K562 (cell line): ENCODE measurements around the gene IFT122. TPM values are rescaled to one million over a fixed set of nuclear protein-coding genes. Genes with fewer than 3 reads are reported as not detected.
A peak's percentile ranks its signal among the peaks of the same experiment; 100 is the strongest.

ENCODE experiments used
- ATAC-seq: fragments of 200-7000 bp; cut with Tn5 transposase; 3 replicates; pipeline ENCODE4 v1.9.1; 2020; ENCODE audit warnings: moderate library complexity
- BruUV-seq: library from RNA; stranded (reverse); fragments of 400-500 nt; replicated peaks from 2 replicates; lab custom pipeline; 2021; lab: Mats Ljungman, UMichigan
- CTCF ChIA-PET: fragments of 300-600 bp; formaldehyde crosslinking; extraction: SDS; loops from one replicate; lab custom pipeline; 2021; ENCODE audit warnings: low intra/inter-chr PET ratio; lab: Yijun Ruan, JAX
- POLR2A ChIA-PET: fragments of 300-600, 350-650 bp; sonication (Branson Sonifier 250); formaldehyde crosslinking; extraction: SDS; loops from one replicate; lab custom pipeline; 2021; ENCODE audit warnings: antibody characterized with exemption, inconsistent platforms; lab: Yijun Ruan, JAX
- DNase-seq, 4 experiments: peaks; one replicate each; pipeline versions ENCODE4 v3.0.0 to v3.0.0-alpha.2; 2011 to 2018; ENCODE audit warnings: low spot score in 3 of 4, mixed read lengths in 3 of 4; ENCODE audit errors: extremely low read depth in 1 of 4
- FAIRE-seq: peaks from 2 replicates; lab custom pipeline; 2011; peaks lifted over from hg19 to GRCh38; lab: Jason Lieb, UNC
- H2AFZ ChIP-seq: 2 replicates; pipeline ENCODE4 v1.6.0; 2011; ENCODE audit warnings: low read depth, low read length, control low read depth, inconsistent platforms
- H3K27ac ChIP-seq: fragments of 200-600 bp; 3 replicates; pipeline ENCODE4 v1.8.0; 2011; ENCODE audit warnings: low read depth, mild to moderate bottlenecking, control low read depth, inconsistent platforms, low read length, moderate library complexity, mixed read lengths; ENCODE audit errors: extremely low read depth
- H3K27me3 ChIP-seq, 2 experiments: fragments of 300-600 bp in 1 of 2; 2 replicates in 1 of 2; 3 replicates in 1 of 2; pipeline versions ENCODE4 v1.6.0 to v1.8.0; 2011; ENCODE audit warnings: inconsistent platforms in 2 of 2, low read length in 2 of 2, mild to moderate bottlenecking in 1 of 2, mixed read lengths in 1 of 2, moderate library complexity in 1 of 2; ENCODE audit not compliant: control insufficient read depth in 2 of 2, insufficient read depth in 2 of 2
- H3K36me3 ChIP-seq: fragments of 300-600 bp; 3 replicates; pipeline ENCODE4 v1.8.0; 2011; ENCODE audit warnings: mild to moderate bottlenecking, low read length, inconsistent platforms; ENCODE audit not compliant: control insufficient read depth, insufficient read depth
- H3K4me1 ChIP-seq, 2 experiments: fragments of 200-600 bp in 1 of 2; replicated peaks in 1 of 2; 2 replicates in 1 of 2; 3 replicates in 1 of 2; pipeline versions ENCODE4 v1.5.1 to v1.8.0; 2011; ENCODE audit warnings: inconsistent platforms in 2 of 2, low read length in 2 of 2, mild to moderate bottlenecking in 1 of 2, mixed read lengths in 1 of 2, moderate library complexity in 1 of 2; ENCODE audit not compliant: control insufficient read depth in 2 of 2, insufficient read depth in 2 of 2
- H3K4me2 ChIP-seq: 2 replicates; pipeline ENCODE4 v1.6.1; 2011; ENCODE audit warnings: low read length, control low read depth, inconsistent platforms, mixed read lengths; ENCODE audit not compliant: insufficient read depth
- H3K4me3 ChIP-seq: fragments of 200-600 bp; sonication (generic), shearing (Covaris generic); 2 replicates; pipeline ENCODE4 v1.5.1; 2016; ENCODE audit warnings: control low read depth, inconsistent platforms
- H3K79me2 ChIP-seq: fragments of 200-600 bp; 3 replicates; pipeline ENCODE4 v1.8.0; 2011; ENCODE audit warnings: low read length, inconsistent platforms; ENCODE audit not compliant: control insufficient read depth, insufficient read depth
- H3K9ac ChIP-seq, 2 experiments: 2 replicates each; pipeline versions ENCODE4 v1.6.0 to v1.6.1; 2011; ENCODE audit warnings: low read depth in 2 of 2, low read length in 2 of 2, control low read depth in 1 of 2, inconsistent platforms in 1 of 2, mild to moderate bottlenecking in 1 of 2, mixed read lengths in 1 of 2; ENCODE audit not compliant: insufficient read depth in 1 of 2
- H3K9me1 ChIP-seq: one replicate; pipeline ENCODE4 v1.6.0; 2011; ENCODE audit warnings: inconsistent platforms, mild to moderate bottlenecking, low read length, moderate library complexity; ENCODE audit not compliant: control insufficient read depth, insufficient read depth
- H3K9me3 ChIP-seq: replicated peaks from 2 replicates; pipeline ENCODE4 v1.5.1; 2011; ENCODE audit warnings: low read depth, low read length, inconsistent platforms; ENCODE audit not compliant: control insufficient read depth, insufficient read depth
- H4K20me1 ChIP-seq: replicated peaks from 2 replicates; pipeline ENCODE4 v1.6.1; 2011; ENCODE audit warnings: low read length, inconsistent platforms, mixed read lengths; ENCODE audit not compliant: control insufficient read depth, insufficient read depth
- ATF7 ChIP-seq: fragments of 450-650 bp; IDR thresholded peaks from 2 replicates; pipeline ENCODE4 v1.7.1; 2014; ENCODE audit warnings: mild to moderate bottlenecking, moderate library complexity
- MYC ChIP-seq, 2 experiments: fragments of 250-450 bp in 1 of 2; sonication (Bioruptor Pico) in 1 of 2; IDR thresholded peaks; 2 replicates each; pipeline versions ENCODE4 v1.5.1 to v1.6.1; 2012 to 2021; ENCODE audit warnings: low read depth in 2 of 2, borderline replicate concordance in 1 of 2, improper control_type of control experiment in 1 of 2, low read length in 1 of 2, mild to moderate bottlenecking in 1 of 2, moderate library complexity in 1 of 2
- WGBS: fragments of 100-300 bp; shearing (Covaris generic); methylation state at CpG from one replicate; pipeline ENCODE4 v1.1.6; 2016; ENCODE audit warnings: low coverage, mixed read lengths; ENCODE audit not compliant: insufficient coverage; ENCODE audit errors: missing lambda C conversion rate; 5-methylcytosine and 5-hydroxymethylcytosine counted together
- in situ Hi-C: fragments of 300-500 bp; cut with MboI; formaldehyde crosslinking; loops from 4 replicates; pipeline ENCODE4 v1.15.0; 2018; ENCODE audit warnings: inconsistent platforms, mixed read lengths
- intact Hi-C: fragments of 100-400 bp; cut with micrococcal nuclease; formaldehyde crosslinking; loops from 2 replicates; pipeline ENCODE4 v1.14.2; 2022
- polyA plus RNA-seq, 8 experiments: library from polyadenylated mRNA; depleted of rRNA in 4 of 8; stranded (reverse) in 5 of 8; unstranded in 3 of 8; fragments of >200 nt; fragmentation: Nextera tagmentation in 2 of 8; fragmentation: Illumina TruSeq in 1 of 8; extraction: Ambion mirVana in 2 of 8; extraction: Trizol in 1 of 8; gene quantifications; 2 replicates each; pipeline versions ENCODE4 v1.2.1 to v1.2.3, GENCODE V29; 2011 to 2014; ENCODE audit warnings: inconsistent platforms in 1 of 8, missing spikeins in 1 of 8
- total RNA-seq, 7 experiments: library from RNA; depleted of rRNA in 6 of 7; stranded (reverse); fragments of >200 nt in 6 of 7; fragmentation: Illumina TruSeq in 2 of 7; extraction: Trizol in 2 of 7; gene quantifications; 2 replicates each; pipeline versions ENCODE4 v1.2.1 to v1.2.3, GENCODE V29; 2011 to 2021; ENCODE audit warnings: low replicate concordance in 1 of 7
- TF ChIP-seq, protein P1 (sequence below), 2 experiments: IDR thresholded peaks; 2 replicates each; pipeline ENCODE4 v1.6.1; 2011; ENCODE audit warnings: borderline replicate concordance in 1 of 2, control low read depth in 1 of 2, low read depth in 1 of 2, low read length in 1 of 2, mild to moderate bottlenecking in 1 of 2, mixed read lengths in 1 of 2, moderate library complexity in 1 of 2; ENCODE audit not compliant: insufficient read depth in 1 of 2, insufficient read length in 1 of 2, poor library complexity in 1 of 2, severe bottlenecking in 1 of 2; ENCODE audit errors: extremely low read depth in 1 of 2

IFT122 gene
- total and polyA plus RNA-seq, 9 of the 15 experiments (the other 6 are each of a cell fraction or from before 2014, with no cell fraction given) = 2.4 to 11.5 (median 7.7) TPM

DNA sequence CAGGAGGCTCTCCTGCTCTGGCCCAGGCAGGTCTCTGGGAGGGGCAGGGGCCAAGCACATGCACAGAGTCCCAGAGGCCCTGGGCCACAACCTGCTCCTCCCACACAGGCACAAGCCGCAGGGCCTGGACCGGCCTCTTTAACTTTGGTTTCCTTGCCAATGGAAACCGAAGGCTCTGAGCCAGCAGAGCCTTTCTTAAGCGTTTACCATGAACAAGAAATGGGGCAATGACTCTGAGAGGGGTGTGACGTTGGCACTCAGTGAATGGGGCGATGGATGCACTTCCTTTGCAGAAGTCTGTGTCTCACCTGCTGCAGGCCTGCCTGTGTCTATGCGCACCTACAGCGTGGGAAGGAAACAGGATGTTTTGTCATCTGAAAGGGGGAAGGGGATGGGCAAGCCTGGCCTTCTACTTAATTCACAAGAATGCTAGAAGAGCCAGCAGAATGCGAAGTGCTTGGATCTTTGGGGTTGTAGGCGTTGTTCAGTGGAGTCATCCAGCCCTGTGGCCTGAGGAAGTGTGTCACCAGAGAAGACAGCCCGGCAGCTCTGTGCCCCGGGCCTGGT, 41.8 kb downstream of the IFT122 start:
- ChIA-PET CTCF (no interaction called here), POLR2A (interaction anchor here (1.3 to 2.1 kb wide), 2 partner anchors 33 to 42 kb away, joined by 4 read pairs; partner anchors contain the start of genes IFT122 and MBD4)
- Histone ChIP-seq H3K79me2 (no peaks in the 10 kb centered on the region), H4K20me1 (no peaks in the 10 kb centered on the region), H3K9me3 (no peaks in the 10 kb centered on the region), H3K27ac (no peak overlapping the region; the same call in 2 of the 3 replicates), H3K4me2 (no peak overlapping the region), H3K36me3 (peaks cover 26% of the 10 kb centered on the region; the same call in 2 of the 3 replicates), H3K9ac (peak overlapping the region in 1 of 2 experiments; percentile 72; a peak in 2 of 4 replicates), H3K4me1 (peaks cover 14 to 21% of the 10 kb centered on the region in 2 experiments; a peak in 4 of 5 replicates), H3K4me3 (no peak overlapping the region), H3K27me3 (no peaks in the 10 kb centered on the region), H2AFZ (no peak overlapping the region), H3K9me1 (no peaks in the 10 kb centered on the region)
- no peak for FAIRE-seq
- no TSS peak for BruUV-seq
- intact Hi-C loops (loop anchor here (5.0 kb wide), 1 partner anchor 40 kb away; the partner anchor contains the start of gene IFT122), in situ Hi-C loops (loop anchor here (5.0 kb wide), 2 partner anchors 350 to 615 kb away; no protein-coding TSS in a partner anchor)
- 55% methylated on average over 8 of the region's 12 CpGs for WGBS
- DNase-seq = peak; percentile 22 to 46 (median 24)
- peak; percentile 78 for ATAC-seq
- TF ChIP-seq MYC (IDR thresholded peaks at IDR 0.05; ENCODE audit: low read depth, low read length) (0 out of 2 replicates have a peak, but pooled peaks have one; percentile 25), MYC (CRISPR knock-in tag; IDR thresholded peaks at IDR 0.05; ENCODE audit: borderline replicate concordance, low read depth) (no peak; the same call in 1 of the 2 replicates), ATF7 (no peak)
- TF ChIP-seq, protein P1, sequence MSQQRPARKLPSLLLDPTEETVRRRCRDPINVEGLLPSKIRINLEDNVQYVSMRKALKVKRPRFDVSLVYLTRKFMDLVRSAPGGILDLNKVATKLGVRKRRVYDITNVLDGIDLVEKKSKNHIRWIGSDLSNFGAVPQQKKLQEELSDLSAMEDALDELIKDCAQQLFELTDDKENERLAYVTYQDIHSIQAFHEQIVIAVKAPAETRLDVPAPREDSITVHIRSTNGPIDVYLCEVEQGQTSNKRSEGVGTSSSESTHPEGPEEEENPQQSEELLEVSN (IDR thresholded peaks at IDR 0.05; ENCODE audit: borderline replicate concordance in 1 of 2, extremely low read depth in 1 of 2, insufficient read depth in 1 of 2, insufficient read length in 1 of 2, low read depth in 1 of 2, low read length in 1 of 2, poor library complexity in 1 of 2, severe bottlenecking in 1 of 2) = peak in 1 of 2 experiments; percentile 12
